Brain microvascular endothelial cell (primary cell): ENCODE data around the gene PDCD1LG2.

Experiments used
- DNase-seq: peaks from one replicate; pipeline ENCODE4 v3.0.0-alpha.2; 2020
- H3K27ac ChIP-seq: fragments of 250-450 bp; sonication (Bioruptor Pico); 2 replicates; pipeline ENCODE4 v1.5.1; 2020; ENCODE audit warnings: mild to moderate bottlenecking, moderate library complexity
- H3K27me3 ChIP-seq: fragments of 250-450 bp; sonication (Bioruptor Pico); replicated peaks from 2 replicates; pipeline ENCODE4 v1.5.1; 2020; ENCODE audit warnings: mild to moderate bottlenecking
- H3K36me3 ChIP-seq: fragments of 250-450 bp; sonication (Bioruptor Pico); replicated peaks from 2 replicates; pipeline ENCODE4 v1.5.1; 2020; ENCODE audit warnings: mild to moderate bottlenecking
- H3K4me3 ChIP-seq: 2 replicates; pipeline ENCODE4 v1.5.1; 2011; ENCODE audit warnings: low read depth, mild to moderate bottlenecking, control low read depth, low read length, moderate library complexity
- in situ Hi-C: cut with HindIII; loops from 2 replicates; pipeline ENCODE4 v1.10.0; 2017; ENCODE audit warnings: low sequenced_read_pairs, low pct_ligation_motif_present
- TF ChIP-seq, protein P1 (sequence below): IDR thresholded peaks from 2 replicates; pipeline ENCODE4 v1.5.1; 2011; ENCODE audit warnings: low read depth, mild to moderate bottlenecking, moderate library complexity, low read length, control low read depth, inconsistent platforms; ENCODE audit errors: missing control alignments

Gene PDCD1LG2

DNA sequence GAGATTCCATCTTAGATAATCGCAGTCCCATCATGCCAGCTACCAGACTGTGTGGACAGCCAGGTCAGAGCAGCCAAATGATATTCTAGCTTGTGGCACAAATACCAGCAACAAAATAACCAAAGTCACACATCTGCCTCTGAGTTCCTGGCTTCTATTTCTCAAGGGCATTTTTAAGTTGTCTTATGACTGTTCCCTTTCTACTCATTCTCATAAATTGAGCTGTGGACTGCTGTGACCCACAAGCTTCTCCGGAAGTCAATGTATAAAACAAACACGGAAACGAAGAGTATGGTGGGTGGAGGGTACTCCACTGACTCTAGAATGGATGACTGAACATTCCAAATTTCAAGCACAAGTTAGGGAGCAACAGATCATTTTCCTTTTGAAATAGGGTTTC is 43.9 kb downstream of the PDCD1LG2 start:
- no peak overlapping the region for H3K4me3 ChIP-seq
- no peaks in the 10 kb centered on the region for H3K36me3 ChIP-seq
- H3K27ac ChIP-seq, result peak overlapping the region; percentile 72
- H3K27me3 ChIP-seq, result no peaks in the 10 kb centered on the region
- in situ Hi-C loops, result no loop called here
- TF ChIP-seq, protein P1, sequence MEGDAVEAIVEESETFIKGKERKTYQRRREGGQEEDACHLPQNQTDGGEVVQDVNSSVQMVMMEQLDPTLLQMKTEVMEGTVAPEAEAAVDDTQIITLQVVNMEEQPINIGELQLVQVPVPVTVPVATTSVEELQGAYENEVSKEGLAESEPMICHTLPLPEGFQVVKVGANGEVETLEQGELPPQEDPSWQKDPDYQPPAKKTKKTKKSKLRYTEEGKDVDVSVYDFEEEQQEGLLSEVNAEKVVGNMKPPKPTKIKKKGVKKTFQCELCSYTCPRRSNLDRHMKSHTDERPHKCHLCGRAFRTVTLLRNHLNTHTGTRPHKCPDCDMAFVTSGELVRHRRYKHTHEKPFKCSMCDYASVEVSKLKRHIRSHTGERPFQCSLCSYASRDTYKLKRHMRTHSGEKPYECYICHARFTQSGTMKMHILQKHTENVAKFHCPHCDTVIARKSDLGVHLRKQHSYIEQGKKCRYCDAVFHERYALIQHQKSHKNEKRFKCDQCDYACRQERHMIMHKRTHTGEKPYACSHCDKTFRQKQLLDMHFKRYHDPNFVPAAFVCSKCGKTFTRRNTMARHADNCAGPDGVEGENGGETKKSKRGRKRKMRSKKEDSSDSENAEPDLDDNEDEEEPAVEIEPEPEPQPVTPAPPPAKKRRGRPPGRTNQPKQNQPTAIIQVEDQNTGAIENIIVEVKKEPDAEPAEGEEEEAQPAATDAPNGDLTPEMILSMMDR, result no peak
- no peak for DNase-seq

DNA sequence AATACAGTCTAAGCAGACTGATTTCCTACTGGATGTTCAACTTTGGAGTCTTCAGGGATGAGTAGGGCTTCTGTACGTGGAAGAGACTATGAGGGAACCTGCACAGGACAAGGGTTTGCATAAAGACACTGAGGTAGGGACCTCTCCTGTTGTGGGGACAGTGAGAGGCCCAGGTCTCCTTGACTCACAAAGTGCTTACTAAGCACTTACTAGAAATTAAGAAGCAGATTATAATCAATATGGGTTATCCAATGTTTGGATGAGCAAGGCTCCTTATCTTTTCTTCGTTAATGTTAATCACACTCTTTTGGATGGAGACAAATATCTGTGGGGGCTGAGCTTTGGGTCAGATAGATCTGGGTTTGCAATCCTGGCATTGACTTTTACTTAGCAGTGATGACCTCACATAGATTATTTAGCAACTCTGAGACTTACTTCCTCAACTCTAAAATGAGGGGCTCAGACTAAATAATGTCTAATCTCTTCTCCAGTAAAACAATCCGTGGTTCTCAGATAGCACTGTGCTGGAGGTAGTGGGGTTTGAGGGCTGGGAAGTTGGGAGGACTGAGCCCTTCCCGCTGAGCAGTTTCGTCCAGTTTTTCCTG is 45.9 kb downstream of the PDCD1LG2 start:
- in situ Hi-C loops, result no loop called here
- TF ChIP-seq, protein P1, result no peak
- Histone ChIP-seq H3K27me3 (no peaks in the 10 kb centered on the region), H3K36me3 (no peaks in the 10 kb centered on the region), H3K27ac (no peak overlapping the region), H3K4me3 (no peak overlapping the region)
- no peak for DNase-seq

DNA sequence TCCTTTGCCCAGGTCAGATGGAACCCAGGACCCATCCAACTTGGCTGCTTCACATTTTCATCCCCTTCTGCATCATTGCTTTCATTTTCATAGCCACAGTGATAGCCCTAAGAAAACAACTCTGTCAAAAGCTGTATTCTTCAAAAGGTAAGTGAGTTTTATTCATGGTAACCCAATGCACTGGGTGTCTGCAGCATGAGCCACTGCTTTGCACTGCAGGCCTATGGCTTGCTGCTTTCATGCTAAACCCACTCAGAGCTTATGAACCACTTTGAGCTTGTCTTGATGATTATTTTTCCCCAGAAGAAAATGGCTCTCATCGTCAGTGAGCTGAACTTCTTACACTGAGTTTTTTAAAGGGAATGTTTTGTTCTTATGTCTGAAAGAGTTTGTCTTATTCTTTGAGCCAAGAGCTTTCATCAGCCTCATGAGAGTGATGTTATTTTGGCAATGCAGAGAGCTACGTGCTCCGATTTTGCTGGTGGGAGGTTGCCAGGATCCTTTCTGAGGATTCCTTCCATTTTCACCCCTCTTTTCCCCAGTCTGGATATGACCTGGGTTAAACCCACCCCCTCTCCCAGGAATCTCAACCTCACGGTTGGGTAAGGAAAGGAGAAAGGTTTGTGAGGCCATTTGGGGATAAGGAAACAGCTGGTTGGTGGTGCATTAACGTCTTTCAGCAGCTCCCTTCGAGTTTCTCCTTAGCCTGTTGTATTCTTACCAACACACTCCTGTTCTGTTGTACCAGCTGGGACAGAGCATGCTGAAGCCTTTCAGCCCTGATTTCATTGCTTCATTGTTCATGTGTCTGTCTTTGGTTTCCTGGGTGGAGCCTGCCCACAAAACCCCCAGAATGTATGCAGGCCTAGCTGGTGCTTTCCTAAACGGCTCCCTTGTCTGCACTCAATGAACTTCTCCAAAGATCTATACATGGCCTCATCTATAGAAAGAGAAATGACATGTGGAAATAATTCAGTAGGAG is 47.6 kb downstream of the PDCD1LG2 start:
- in situ Hi-C loops, result no loop called here
- DNase-seq, result no peak
- Histone ChIP-seq H3K36me3 (no peaks in the 10 kb centered on the region), H3K27me3 (no peaks in the 10 kb centered on the region), H3K27ac (no peak overlapping the region), H3K4me3 (no peak overlapping the region)
- TF ChIP-seq, protein P1, result no peak

DNA sequence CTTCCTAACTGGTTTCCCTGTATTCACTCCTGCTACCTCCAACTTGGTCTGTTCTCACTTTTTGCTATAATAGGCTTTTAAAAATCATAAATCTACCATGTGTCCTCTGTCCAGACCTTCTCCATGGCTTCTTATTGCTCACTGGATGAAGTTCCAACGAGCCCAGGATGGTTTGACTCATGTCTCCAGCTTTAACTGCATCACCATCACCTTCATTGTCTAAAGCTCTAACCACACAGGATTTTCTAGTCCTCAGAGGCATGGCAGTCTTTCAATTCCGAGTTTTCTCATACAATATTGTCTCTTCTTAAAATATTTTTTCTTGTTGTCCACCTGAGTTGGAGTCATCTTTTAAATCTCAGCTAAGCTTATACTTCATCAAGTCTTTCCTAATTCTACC is 49.3 kb downstream of the PDCD1LG2 start:
- no peak for DNase-seq
- TF ChIP-seq, protein P1, result no peak
- Histone ChIP-seq H3K4me3 (no peak overlapping the region), H3K36me3 (peaks cover 2% of the 10 kb centered on the region), H3K27me3 (no peaks in the 10 kb centered on the region), H3K27ac (no peak overlapping the region)
- in situ Hi-C loops, result no loop called here

DNA sequence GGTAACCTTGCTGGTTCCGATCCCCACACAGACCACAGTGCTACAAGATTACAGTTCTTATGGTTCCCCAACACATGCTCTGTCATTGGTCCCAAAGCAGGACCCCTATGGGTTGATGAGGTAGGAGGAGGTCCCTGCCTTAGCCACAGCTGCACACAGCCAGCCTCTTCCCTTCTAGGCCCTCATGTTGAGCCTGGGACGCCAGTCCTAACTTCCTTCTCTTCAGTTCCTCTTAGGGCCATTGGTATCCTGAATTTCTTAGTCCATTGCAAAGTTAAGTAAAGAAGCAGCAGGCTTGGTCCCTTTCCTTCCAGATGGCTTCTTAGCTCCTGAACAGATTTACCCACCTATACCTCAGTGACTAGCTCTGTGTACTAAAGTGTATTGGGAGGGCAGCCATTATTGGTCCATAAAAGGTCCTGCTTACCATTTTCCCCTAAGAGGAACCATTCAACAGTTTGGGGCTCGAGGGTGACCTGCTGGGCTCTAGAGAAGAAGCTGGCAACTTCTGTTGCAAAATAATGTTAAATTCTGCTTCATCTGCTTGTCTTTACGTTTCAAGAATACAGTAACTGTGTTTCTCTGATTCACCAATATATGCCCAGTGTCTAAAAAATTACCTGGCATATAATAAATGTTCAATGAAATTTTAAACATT is 50.2 kb downstream of the PDCD1LG2 start:
- H3K27me3 ChIP-seq, result no peaks in the 10 kb centered on the region
- H3K4me3 ChIP-seq, result no peak overlapping the region
- in situ Hi-C loops, result no loop called here
- peaks cover 2% of the 10 kb centered on the region for H3K36me3 ChIP-seq
- H3K27ac ChIP-seq, result no peak overlapping the region
- no peak for DNase-seq
- TF ChIP-seq, protein P1, result no peak
